HL-60 (cell line): Measurements from ENCODE around the gene ZFYVE28.

ENCODE experiments used
- DNase-seq, 2 experiments: peaks; one replicate each; pipeline ENCODE4 v3.0.0-alpha.2; 2010 to 2020; ENCODE audit warnings: low read depth in 1 of 2, low spot score in 1 of 2
- H3K27ac ChIP-seq: fragments of 250-450 bp; sonication (Bioruptor Pico); replicated peaks from 2 replicates; pipeline ENCODE4 v1.5.1; 2020; ENCODE audit warnings: mild to moderate bottlenecking, moderate library complexity
- H3K27me3 ChIP-seq: fragments of 250-450 bp; sonication (Bioruptor Pico); 2 replicates; pipeline ENCODE4 v1.5.1; 2021; ENCODE audit warnings: mild to moderate bottlenecking, moderate library complexity; ENCODE audit not compliant: insufficient read depth, poor library complexity, severe bottlenecking
- H3K4me3 ChIP-seq: replicated peaks from 2 replicates; pipeline ENCODE4 v1.5.1; 2011; ENCODE audit warnings: mild to moderate bottlenecking, control low read depth, low read length; ENCODE audit not compliant: insufficient read depth
- GABPA ChIP-seq: IDR thresholded peaks from 2 replicates; pipeline ENCODE4 v1.6.1; 2012; ENCODE audit warnings: low read depth
- POLR2AphosphoS5 ChIP-seq: IDR thresholded peaks from 2 replicates; pipeline ENCODE4 v1.6.1; 2012; ENCODE audit warnings: low read depth
- SPI1 ChIP-seq: IDR thresholded peaks from 2 replicates; pipeline ENCODE4 v1.6.1; 2012; ENCODE audit warnings: low read depth, mild to moderate bottlenecking, borderline replicate concordance
- TF ChIP-seq, protein P1 (sequence below): IDR thresholded peaks from 2 replicates; pipeline ENCODE4 v1.6.1; 2012; ENCODE audit warnings: low read depth; ENCODE audit not compliant: insufficient replicate concordance
- TF ChIP-seq, protein P2 (sequence below): IDR thresholded peaks from one replicate; pipeline ENCODE4 v1.5.1; 2011; ENCODE audit warnings: low read length, control low read depth, inconsistent platforms; ENCODE audit not compliant: insufficient read depth

The ZFYVE28 gene

DNA sequence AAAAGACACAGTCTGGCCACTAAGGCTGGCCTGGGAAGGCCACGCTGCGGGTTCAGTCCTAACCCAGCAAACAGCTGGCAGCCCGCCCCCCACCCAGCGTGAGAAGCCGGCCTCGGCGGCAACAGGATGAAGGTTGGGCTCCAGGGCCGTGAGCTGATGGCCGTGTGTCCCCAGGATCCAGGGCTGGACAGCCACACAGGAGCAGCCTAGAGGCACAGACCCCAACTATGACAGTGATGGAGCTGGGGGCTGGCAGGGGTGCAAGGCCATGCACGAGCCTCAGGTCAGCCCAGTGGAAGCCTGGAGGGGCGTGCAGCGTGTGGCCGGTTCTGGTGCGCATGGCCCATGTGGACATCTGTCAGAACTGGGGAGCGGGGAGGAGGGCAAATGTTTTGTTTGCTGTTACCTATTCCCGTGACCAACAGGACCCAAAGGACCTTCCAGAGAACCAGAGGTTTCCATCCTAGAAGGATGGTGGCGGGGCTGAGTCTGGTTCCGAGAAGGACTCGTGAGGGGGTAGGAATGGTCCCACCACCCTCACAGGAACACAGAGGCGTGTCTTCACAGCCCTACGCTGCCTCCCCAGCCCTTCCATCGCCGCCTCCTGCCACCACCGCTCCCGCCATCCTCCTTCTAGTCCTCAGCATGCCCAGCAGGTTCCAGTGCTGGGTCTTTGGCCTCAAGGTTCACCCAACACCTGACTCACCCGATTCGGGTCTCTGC, 46.5 kb downstream of the ZFYVE28 start:
- DNase-seq, result no peak
- no peak overlapping the region for H3K27ac ChIP-seq
- TF ChIP-seq SPI1, result no peak
- TF ChIP-seq, protein P1, sequence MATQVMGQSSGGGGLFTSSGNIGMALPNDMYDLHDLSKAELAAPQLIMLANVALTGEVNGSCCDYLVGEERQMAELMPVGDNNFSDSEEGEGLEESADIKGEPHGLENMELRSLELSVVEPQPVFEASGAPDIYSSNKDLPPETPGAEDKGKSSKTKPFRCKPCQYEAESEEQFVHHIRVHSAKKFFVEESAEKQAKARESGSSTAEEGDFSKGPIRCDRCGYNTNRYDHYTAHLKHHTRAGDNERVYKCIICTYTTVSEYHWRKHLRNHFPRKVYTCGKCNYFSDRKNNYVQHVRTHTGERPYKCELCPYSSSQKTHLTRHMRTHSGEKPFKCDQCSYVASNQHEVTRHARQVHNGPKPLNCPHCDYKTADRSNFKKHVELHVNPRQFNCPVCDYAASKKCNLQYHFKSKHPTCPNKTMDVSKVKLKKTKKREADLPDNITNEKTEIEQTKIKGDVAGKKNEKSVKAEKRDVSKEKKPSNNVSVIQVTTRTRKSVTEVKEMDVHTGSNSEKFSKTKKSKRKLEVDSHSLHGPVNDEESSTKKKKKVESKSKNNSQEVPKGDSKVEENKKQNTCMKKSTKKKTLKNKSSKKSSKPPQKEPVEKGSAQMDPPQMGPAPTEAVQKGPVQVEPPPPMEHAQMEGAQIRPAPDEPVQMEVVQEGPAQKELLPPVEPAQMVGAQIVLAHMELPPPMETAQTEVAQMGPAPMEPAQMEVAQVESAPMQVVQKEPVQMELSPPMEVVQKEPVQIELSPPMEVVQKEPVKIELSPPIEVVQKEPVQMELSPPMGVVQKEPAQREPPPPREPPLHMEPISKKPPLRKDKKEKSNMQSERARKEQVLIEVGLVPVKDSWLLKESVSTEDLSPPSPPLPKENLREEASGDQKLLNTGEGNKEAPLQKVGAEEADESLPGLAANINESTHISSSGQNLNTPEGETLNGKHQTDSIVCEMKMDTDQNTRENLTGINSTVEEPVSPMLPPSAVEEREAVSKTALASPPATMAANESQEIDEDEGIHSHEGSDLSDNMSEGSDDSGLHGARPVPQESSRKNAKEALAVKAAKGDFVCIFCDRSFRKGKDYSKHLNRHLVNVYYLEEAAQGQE, result no peak
- TF ChIP-seq GABPA, result no peak
- TF ChIP-seq POLR2AphosphoS5, result no peak
- TF ChIP-seq, protein P2, sequence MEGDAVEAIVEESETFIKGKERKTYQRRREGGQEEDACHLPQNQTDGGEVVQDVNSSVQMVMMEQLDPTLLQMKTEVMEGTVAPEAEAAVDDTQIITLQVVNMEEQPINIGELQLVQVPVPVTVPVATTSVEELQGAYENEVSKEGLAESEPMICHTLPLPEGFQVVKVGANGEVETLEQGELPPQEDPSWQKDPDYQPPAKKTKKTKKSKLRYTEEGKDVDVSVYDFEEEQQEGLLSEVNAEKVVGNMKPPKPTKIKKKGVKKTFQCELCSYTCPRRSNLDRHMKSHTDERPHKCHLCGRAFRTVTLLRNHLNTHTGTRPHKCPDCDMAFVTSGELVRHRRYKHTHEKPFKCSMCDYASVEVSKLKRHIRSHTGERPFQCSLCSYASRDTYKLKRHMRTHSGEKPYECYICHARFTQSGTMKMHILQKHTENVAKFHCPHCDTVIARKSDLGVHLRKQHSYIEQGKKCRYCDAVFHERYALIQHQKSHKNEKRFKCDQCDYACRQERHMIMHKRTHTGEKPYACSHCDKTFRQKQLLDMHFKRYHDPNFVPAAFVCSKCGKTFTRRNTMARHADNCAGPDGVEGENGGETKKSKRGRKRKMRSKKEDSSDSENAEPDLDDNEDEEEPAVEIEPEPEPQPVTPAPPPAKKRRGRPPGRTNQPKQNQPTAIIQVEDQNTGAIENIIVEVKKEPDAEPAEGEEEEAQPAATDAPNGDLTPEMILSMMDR, result no peak

DNA sequence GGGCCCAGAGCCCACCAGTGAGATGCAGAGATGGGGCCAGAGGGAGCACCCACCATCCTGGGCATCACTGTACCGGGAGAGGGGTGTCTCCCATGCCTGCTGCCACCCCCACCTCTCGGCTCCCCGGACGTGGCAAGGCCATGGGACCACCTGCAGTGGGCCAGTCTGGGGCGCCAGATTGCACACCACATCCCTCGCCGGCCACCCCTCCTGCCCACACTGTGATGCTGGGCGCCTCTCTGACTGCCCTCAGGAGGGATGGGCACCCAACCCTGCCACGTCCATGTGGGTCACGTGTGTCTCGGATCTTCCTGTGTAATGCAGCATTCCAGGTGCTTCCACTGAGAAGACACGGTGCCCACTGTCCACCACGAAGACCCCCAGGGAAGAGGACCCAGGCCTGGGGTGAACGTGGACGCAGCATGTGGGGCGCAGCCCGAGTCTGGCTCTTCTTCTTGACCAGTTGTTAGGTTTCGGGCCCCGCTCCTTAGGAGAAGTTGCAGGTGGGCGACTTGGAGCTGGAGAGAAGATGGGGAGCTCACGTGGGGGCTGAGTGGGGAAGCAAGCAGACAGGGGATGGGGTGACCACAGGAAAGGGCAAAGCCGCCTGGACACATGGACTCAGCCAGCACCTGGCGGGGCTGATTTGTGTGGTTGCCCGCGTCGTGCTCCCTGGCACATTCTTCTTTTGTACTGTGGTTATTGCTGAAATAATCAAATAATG, 47.7 kb downstream of the ZFYVE28 start:
- no peaks in the 10 kb centered on the region for H3K27me3 ChIP-seq
- no peak for DNase-seq
- no peak for TF ChIP-seq GABPA
- TF ChIP-seq, protein P1, result no peak
- no peak for TF ChIP-seq SPI1
- TF ChIP-seq, protein P2, result no peak
- TF ChIP-seq POLR2AphosphoS5, result no peak
- no peak overlapping the region for H3K27ac ChIP-seq
- H3K4me3 ChIP-seq, result no peak overlapping the region

More for the DNA sequence above, 46.5 kb downstream of the ZFYVE28 start:
- Histone ChIP-seq H3K27me3 (no peaks in the 10 kb centered on the region), H3K4me3 (no peak overlapping the region)

DNA sequence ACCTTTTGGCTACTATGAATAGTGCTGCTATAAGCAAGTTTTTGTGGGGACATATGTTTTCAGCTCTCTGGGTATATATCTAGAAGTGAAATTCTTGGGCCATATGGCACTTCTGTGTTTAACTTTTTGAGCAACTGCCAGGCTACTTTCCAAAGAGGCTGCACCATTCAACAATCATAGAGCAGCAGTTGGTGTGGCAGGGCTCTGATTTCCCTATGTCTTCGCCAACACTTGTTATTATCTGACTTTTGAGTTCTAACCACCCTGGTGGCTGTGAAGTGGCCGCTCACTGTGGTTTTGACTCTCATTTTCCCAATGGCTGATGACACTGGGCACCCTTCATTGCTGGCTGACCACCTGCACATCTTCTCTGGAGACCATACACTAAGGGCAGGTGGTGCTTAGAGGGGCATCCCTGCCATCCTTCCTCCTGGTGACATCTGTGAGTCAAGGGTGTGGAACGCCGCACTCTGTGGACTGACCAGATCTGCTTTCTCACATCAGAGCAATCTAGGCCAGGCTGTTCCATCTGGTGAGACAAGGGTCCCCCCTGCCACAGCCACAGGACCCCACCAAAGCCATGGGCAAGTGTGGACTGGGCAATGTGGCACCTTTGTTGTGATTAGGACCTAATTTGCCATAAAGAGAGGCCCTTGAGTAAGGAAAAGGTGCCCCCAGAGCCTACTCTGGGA, 49.6 kb downstream of the ZFYVE28 start:
- TF ChIP-seq, protein P2, result no peak
- TF ChIP-seq GABPA, result no peak
- no peak for TF ChIP-seq POLR2AphosphoS5
- TF ChIP-seq, protein P1, result no peak
- TF ChIP-seq SPI1, result no peak

More for the DNA sequence above, 49.6 kb downstream of the ZFYVE28 start:
- no peak overlapping the region for H3K27ac ChIP-seq
- H3K27me3 ChIP-seq, result no peaks in the 10 kb centered on the region
- no peak for DNase-seq
- H3K4me3 ChIP-seq, result no peak overlapping the region
